CD8-positive, alpha-beta memory T cell (primary cell): ENCODE results near the gene ADGRB3. TPM values are rescaled to one million over a fixed set of nuclear protein-coding genes. Genes with fewer than 3 reads are reported as not detected.

Experiments
- CTCF ChIA-PET: fragments of 350-600 bp; sonication (Branson Sonifier 250); formaldehyde crosslinking; loops from one replicate; lab custom pipeline; 2021; ENCODE audit warnings: antibody characterized with exemption; lab: Charles Lee
- POLR2A ChIA-PET: fragments of 350-600 bp; sonication (Branson Sonifier 250); formaldehyde crosslinking; loops from one replicate; lab custom pipeline; 2021; ENCODE audit warnings: antibody characterized with exemption; lab: Charles Lee
- DNase-seq, 5 donors: peaks; one replicate each; pipeline versions ENCODE4 v3.0.0 to v3.0.0-alpha.2; 2020 to 2022; ENCODE audit warnings: mixed read lengths in 1 of 5
- H3K27ac ChIP-seq: one replicate; pipeline ENCODE4 v1.7.0; 2013; ENCODE audit warnings: low read depth, mild to moderate bottlenecking, low read length, moderate library complexity
- H3K27me3 ChIP-seq: 2 replicates; pipeline ENCODE4 v1.7.0; 2013; ENCODE audit warnings: low read length, mild to moderate bottlenecking; ENCODE audit not compliant: insufficient read depth, poor library complexity, severe bottlenecking
- H3K36me3 ChIP-seq: 2 replicates; pipeline ENCODE4 v1.7.0; 2013; ENCODE audit warnings: mild to moderate bottlenecking, low read length, moderate library complexity; ENCODE audit not compliant: insufficient read depth
- H3K4me1 ChIP-seq: 2 replicates; pipeline ENCODE4 v1.7.0; 2013; ENCODE audit warnings: mild to moderate bottlenecking, low read length, moderate library complexity; ENCODE audit not compliant: insufficient read depth
- H3K4me3 ChIP-seq: 2 replicates; pipeline ENCODE4 v1.7.0; 2013; ENCODE audit warnings: mild to moderate bottlenecking, low read length
- H3K9me3 ChIP-seq: 2 replicates; pipeline ENCODE4 v1.7.0; 2013; ENCODE audit warnings: mild to moderate bottlenecking, low read length
- H3K27ac Mint-ChIP-seq, 8 donors: one replicate each; pipeline ENCODE4 v1.8.0; 2020 to 2021; ENCODE audit warnings: mixed read lengths in 8 of 8, mild to moderate bottlenecking in 6 of 8, inconsistent platforms in 3 of 8, moderate library complexity in 3 of 8
- H3K27me3 Mint-ChIP-seq, 2 donors: one replicate each; pipeline ENCODE4 v1.8.0; 2020 to 2021; ENCODE audit warnings: mixed read lengths in 2 of 2, mild to moderate bottlenecking in 1 of 2, moderate library complexity in 1 of 2
- H3K36me3 Mint-ChIP-seq, 3 donors: one replicate each; pipeline ENCODE4 v1.8.0; 2020 to 2021; ENCODE audit warnings: mixed read lengths in 3 of 3, inconsistent platforms in 1 of 3, mild to moderate bottlenecking in 1 of 3
- H3K4me1 Mint-ChIP-seq, 3 donors: one replicate each; pipeline ENCODE4 v1.8.0; 2020 to 2021; ENCODE audit warnings: mixed read lengths in 3 of 3, inconsistent platforms in 1 of 3, mild to moderate bottlenecking in 1 of 3
- H3K4me3 Mint-ChIP-seq, 7 donors: one replicate each; pipeline ENCODE4 v1.8.0; 2020 to 2021; ENCODE audit warnings: mixed read lengths in 7 of 7, mild to moderate bottlenecking in 6 of 7, moderate library complexity in 4 of 7, inconsistent platforms in 2 of 7
- H3K9me3 Mint-ChIP-seq, 5 donors: one replicate each; pipeline ENCODE4 v1.8.0; 2020 to 2022; ENCODE audit warnings: mixed read lengths in 5 of 5, mild to moderate bottlenecking in 3 of 5, moderate library complexity in 2 of 5, inconsistent platforms in 1 of 5
- polyA plus RNA-seq: library from polyadenylated mRNA; unstranded; fragments of 300-500 nt; fragmentation: Illumina TruSeq; gene quantifications from one replicate; pipeline ENCODE4 v1.2.3, GENCODE V29; 2021
- total RNA-seq, 2 experiments: library from RNA; stranded (reverse); gene quantifications; one replicate each; pipeline ENCODE4 v1.2.3, GENCODE V29; 2021

ADGRB3 gene
- total and polyA plus RNA-seq, 3 experiments from 2014 or later: not detected

DNA sequence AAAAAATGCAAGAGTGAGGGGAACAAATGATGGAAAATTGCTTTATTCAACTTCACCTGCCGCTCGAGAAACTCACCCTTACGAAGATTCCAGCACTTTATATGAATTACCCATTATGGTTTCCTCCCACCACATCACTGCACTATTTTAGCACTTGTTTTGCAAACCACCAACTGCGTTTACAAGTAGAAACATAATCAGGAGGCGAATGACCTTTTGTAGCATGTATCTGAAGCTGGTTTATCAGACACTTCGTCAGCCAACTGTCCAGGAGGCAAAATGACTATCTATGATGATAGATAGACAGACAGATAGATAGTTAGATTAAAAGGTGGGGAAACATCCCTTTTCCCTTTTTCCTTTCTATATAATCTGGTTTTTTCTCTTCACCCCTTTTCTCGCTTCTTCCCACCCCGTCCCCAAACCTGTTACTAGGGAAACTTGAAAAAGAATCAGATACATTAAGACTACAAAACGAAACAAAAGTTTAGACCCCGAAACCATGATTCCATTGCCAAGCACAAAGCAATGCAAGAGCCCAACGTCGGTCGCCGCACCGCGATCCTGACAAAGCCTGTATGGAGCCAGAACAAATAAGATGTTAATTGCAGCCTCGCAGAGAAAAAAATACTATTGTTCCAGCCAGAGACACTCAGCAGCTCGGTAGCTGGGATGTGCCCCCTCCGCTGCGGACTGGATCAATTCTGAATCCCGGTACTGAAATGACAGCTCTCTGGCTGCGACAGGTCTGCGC lies 933 bp upstream of the ADGRB3 start:
- H3K4me3 ChIP-seq: peak overlapping the region; percentile 33
- H3K4me1 ChIP-seq: no peaks in the 10 kb centered on the region
- H3K27me3 ChIP-seq: peaks cover 6% of the 10 kb centered on the region
- CTCF ChIA-PET: no interaction called here
- Mint-ChIP-seq H3K27me3 (peaks cover 15 to 38% of the 10 kb centered on the region in 2 donors), H3K4me3 (peak overlapping the region; percentile 76 to 88 (median 79)), H3K4me1 (peaks cover 18 to 30% (median 27%) of the 10 kb centered on the region in 3 donors), H3K9me3 (peaks cover 0 to 11% (median 2%) of the 10 kb centered on the region in 5 donors), H3K27ac (peak overlapping the region in 2 of 8 donors; percentile 24 to 39), H3K36me3 (peaks cover 0 to 3% (median 0%) of the 10 kb centered on the region in 3 donors)
- H3K27ac ChIP-seq: no peak overlapping the region
- no peaks in the 10 kb centered on the region for H3K9me3 ChIP-seq
- POLR2A ChIA-PET: no interaction called here
- no peak for DNase-seq
- no peaks in the 10 kb centered on the region for H3K36me3 ChIP-seq

DNA sequence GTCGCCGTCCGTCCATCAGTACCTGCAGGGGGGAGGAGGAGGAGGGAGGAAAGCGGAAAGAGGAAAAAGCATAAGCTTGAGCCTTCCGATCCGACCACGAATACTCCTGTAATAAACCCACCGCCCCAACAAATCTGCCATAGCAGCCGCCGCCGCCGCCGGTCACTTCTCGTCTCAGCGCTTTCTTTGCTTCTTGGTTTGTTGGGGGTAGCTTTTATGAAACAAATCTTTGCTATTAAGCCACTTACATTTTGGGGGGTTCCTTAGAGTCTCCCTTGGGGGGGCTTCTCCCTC lies 277 bp downstream of the ADGRB3 start:
- peaks cover 18 to 32% (median 30%) of the 10 kb centered on the region in 3 donors for H3K4me1 Mint-ChIP-seq
- Histone ChIP-seq H3K27me3 (peaks cover 6% of the 10 kb centered on the region), H3K9me3 (no peaks in the 10 kb centered on the region), H3K4me3 (peak overlapping the region; percentile 26), H3K36me3 (no peaks in the 10 kb centered on the region), H3K27ac (no peak overlapping the region), H3K4me1 (no peaks in the 10 kb centered on the region)
- ChIA-PET CTCF (no interaction called here), POLR2A (no interaction called here)
- H3K27ac Mint-ChIP-seq: no peak overlapping the region
- peak overlapping the region; percentile 76 to 84 (median 82) for H3K4me3 Mint-ChIP-seq
- peaks cover 0 to 3% (median 0%) of the 10 kb centered on the region in 3 donors for H3K36me3 Mint-ChIP-seq
- DNase-seq: no peak
- H3K27me3 Mint-ChIP-seq: peaks cover 17 to 45% of the 10 kb centered on the region in 2 donors
- H3K9me3 Mint-ChIP-seq: peaks cover 0 to 11% (median 2%) of the 10 kb centered on the region in 5 donors

DNA sequence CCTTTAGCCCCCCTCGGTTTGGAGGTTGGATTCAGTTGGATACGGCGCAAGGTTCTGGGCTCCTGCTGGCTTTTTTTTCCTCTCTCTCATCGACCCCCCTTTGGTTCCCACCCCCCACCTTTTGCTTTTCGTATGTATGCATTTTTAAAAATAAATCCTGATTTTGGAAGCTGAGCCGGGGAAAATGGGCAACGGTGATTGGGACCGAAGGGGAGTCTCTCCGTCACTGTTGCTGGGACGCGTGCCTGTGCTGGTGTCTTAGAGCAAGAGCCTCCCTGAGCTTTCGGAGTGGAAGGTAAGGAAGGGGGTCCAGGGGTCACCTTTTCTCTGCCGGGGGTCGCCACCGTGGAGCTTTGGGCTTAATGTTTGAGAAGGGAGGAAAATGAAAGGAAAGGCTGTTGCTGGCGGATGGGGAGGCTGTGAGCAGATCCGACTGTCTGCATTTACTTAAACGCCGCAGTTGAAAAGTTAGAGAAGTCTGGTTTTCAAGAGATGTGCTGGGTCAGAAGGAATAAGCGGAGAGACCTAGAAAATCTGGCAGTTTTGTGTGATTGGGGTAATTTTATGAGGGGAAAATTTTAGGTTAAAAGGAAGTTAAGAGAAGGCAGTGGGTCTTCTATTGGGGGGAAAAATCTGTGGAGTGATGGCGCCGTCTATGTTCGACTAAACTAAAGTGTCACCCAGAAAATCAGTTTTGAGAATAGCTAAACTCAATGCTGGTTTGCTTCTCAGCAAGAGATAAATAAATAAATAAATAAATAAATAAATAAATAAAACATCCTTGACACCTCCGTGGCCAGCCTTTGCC lies 828 bp downstream of the ADGRB3 start:
- Histone ChIP-seq H3K9me3 (no peaks in the 10 kb centered on the region), H3K4me1 (no peaks in the 10 kb centered on the region), H3K36me3 (no peaks in the 10 kb centered on the region), H3K4me3 (peak overlapping the region; percentile 26), H3K27ac (no peak overlapping the region), H3K27me3 (peaks cover 6% of the 10 kb centered on the region)
- Mint-ChIP-seq H3K9me3 (peaks cover 0 to 11% (median 2%) of the 10 kb centered on the region in 5 donors), H3K36me3 (peaks cover 0 to 3% (median 0%) of the 10 kb centered on the region in 3 donors), H3K27ac (peak overlapping the region in 2 of 8 donors; percentile 36 to 77), H3K4me3 (peak overlapping the region; percentile 79 to 86 (median 82)), H3K27me3 (peaks cover 17 to 46% of the 10 kb centered on the region in 2 donors), H3K4me1 (peaks cover 18 to 32% (median 30%) of the 10 kb centered on the region in 3 donors)
- POLR2A ChIA-PET: no interaction called here
- DNase-seq: no peak
- CTCF ChIA-PET: no interaction called here

DNA sequence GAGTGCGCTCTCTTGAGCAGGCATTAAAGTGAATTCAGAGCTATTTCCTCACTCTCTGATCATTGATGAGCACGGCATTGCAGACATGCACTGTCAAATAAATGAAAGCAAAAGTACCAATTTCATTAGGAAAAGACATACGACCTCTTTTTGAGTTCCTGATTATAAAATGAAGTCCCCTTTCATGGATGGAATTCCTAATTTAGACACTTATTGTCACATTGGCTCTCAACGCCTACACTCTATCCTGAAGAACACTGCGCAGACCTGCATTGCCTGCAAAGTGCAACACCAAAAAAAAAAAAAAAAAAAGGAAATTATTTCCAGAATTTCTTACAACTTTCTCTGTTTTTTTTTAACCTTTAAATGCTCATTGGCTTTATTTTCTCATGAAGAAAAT lies 1.6 kb downstream of the ADGRB3 start:
- H3K36me3 Mint-ChIP-seq: peaks cover 0 to 3% (median 0%) of the 10 kb centered on the region in 3 donors
- H3K9me3 Mint-ChIP-seq: peaks cover 0 to 11% (median 2%) of the 10 kb centered on the region in 5 donors
- no peaks in the 10 kb centered on the region for H3K9me3 ChIP-seq
- ChIA-PET POLR2A (no interaction called here), CTCF (no interaction called here)
- no peak for DNase-seq
- no peaks in the 10 kb centered on the region for H3K4me1 ChIP-seq
- peaks cover 17 to 46% of the 10 kb centered on the region in 2 donors for H3K27me3 Mint-ChIP-seq
- H3K27me3 ChIP-seq: peaks cover 6% of the 10 kb centered on the region
- H3K4me3 ChIP-seq: no peak overlapping the region
- no peaks in the 10 kb centered on the region for H3K36me3 ChIP-seq
- peaks cover 18 to 32% (median 30%) of the 10 kb centered on the region in 3 donors for H3K4me1 Mint-ChIP-seq
- H3K27ac Mint-ChIP-seq: no peak overlapping the region
- H3K27ac ChIP-seq: no peak overlapping the region
- peak overlapping the region in 2 of 7 donors; percentile 29 to 32 for H3K4me3 Mint-ChIP-seq

DNA sequence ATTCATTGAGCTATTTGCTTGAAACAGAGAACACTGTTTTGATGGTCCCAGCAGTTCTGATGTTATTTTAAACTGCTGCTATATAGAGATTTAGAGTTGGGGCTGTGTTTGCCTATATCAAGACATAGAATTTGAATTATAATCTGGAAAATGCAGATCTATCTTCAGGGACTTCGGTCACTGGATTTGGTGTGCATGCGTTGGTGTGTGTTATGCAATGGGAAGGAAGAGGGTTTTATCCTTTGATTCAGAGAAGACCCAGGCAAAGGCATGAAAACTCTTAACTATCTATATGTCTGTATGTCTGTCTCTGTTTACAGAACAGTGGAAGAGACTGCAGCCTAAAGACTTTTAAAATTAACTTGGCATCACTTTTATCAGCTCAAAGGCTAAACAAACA lies 2.0 kb downstream of the ADGRB3 start:
- peaks cover 18 to 32% (median 30%) of the 10 kb centered on the region in 3 donors for H3K4me1 Mint-ChIP-seq
- H3K9me3 ChIP-seq: no peaks in the 10 kb centered on the region
- H3K27me3 ChIP-seq: peaks cover 6% of the 10 kb centered on the region
- DNase-seq: no peak
- H3K36me3 ChIP-seq: no peaks in the 10 kb centered on the region
- H3K9me3 Mint-ChIP-seq: peaks cover 0 to 11% (median 2%) of the 10 kb centered on the region in 5 donors
- peaks cover 0 to 3% (median 0%) of the 10 kb centered on the region in 3 donors for H3K36me3 Mint-ChIP-seq
- H3K27me3 Mint-ChIP-seq: peaks cover 17 to 46% of the 10 kb centered on the region in 2 donors
- H3K4me3 ChIP-seq: no peak overlapping the region
- POLR2A ChIA-PET: no interaction called here
- no peak overlapping the region for H3K27ac ChIP-seq
- no peaks in the 10 kb centered on the region for H3K4me1 ChIP-seq
- CTCF ChIA-PET: no interaction called here
- H3K27ac Mint-ChIP-seq: no peak overlapping the region
- H3K4me3 Mint-ChIP-seq: peak overlapping the region in 1 of 7 donors; percentile 27

DNA sequence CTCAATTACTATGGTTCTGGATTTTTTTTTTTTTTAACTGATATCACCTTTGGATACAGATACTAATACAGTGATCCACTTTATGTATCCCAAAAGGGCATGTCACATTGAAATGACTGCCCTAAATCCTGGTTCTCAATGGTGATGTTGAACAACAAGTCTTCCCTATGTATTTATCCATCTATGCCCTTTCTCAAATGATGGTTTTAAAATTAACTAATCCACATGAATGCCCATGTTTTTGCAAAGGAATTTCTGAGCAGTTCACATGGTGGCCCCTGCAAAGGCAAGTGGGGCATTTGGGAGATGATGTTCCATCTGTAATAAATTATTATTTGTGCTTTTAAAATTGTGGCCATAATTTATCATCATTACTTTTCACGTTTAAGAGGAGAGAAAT lies 2.7 kb downstream of the ADGRB3 start:
- no peak overlapping the region for H3K27ac ChIP-seq
- peaks cover 17 to 46% of the 10 kb centered on the region in 2 donors for H3K27me3 Mint-ChIP-seq
- no peak for DNase-seq
- no peak overlapping the region for H3K27ac Mint-ChIP-seq
- H3K36me3 ChIP-seq: no peaks in the 10 kb centered on the region
- peaks cover 0 to 11% (median 2%) of the 10 kb centered on the region in 5 donors for H3K9me3 Mint-ChIP-seq
- no peaks in the 10 kb centered on the region for H3K9me3 ChIP-seq
- H3K36me3 Mint-ChIP-seq: peaks cover 0 to 3% (median 0%) of the 10 kb centered on the region in 3 donors
- H3K4me3 ChIP-seq: no peak overlapping the region
- POLR2A ChIA-PET: no interaction called here
- peaks cover 6% of the 10 kb centered on the region for H3K27me3 ChIP-seq
- CTCF ChIA-PET: no interaction called here
- H3K4me1 ChIP-seq: no peaks in the 10 kb centered on the region
- peaks cover 18 to 32% (median 30%) of the 10 kb centered on the region in 3 donors for H3K4me1 Mint-ChIP-seq
- H3K4me3 Mint-ChIP-seq: no peak overlapping the region

DNA sequence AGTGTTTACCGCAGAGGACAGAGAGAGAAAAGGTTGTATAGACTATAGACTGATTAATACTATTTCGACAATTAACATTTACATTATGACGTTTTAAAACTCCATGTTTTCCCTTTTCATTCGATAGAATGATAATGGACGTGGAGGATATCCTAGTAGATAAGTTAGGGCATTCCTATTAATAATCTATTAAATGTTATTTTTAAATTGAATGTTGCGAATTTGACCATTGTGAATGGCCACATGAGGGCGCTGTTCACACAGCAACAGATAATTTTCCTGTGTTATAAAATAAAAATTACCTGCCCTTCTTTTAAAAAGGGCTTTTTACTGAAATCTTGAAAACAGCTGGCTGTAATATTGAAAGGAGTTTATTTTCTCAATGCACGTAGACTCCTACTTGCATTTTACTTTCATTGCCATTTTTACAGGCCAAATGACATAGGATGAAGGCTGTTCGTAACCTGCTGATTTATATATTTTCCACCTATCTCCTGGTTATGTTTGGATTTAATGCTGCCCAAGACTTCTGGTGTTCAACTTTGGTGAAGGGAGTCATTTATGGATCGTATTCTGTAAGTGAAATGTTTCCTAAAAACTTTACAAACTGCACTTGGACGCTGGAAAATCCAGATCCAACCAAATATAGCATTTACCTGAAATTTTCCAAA lies 3.3 kb downstream of the ADGRB3 start:
- Histone ChIP-seq H3K27me3 (peaks cover 6% of the 10 kb centered on the region), H3K4me3 (no peak overlapping the region), H3K36me3 (no peaks in the 10 kb centered on the region), H3K27ac (no peak overlapping the region), H3K4me1 (no peaks in the 10 kb centered on the region), H3K9me3 (no peaks in the 10 kb centered on the region)
- H3K27ac Mint-ChIP-seq: no peak overlapping the region
- no peak overlapping the region for H3K4me3 Mint-ChIP-seq
- ChIA-PET POLR2A (no interaction called here), CTCF (no interaction called here)
- peaks cover 17 to 43% of the 10 kb centered on the region in 2 donors for H3K27me3 Mint-ChIP-seq
- peaks cover 0 to 11% (median 2%) of the 10 kb centered on the region in 5 donors for H3K9me3 Mint-ChIP-seq
- H3K4me1 Mint-ChIP-seq: peaks cover 18 to 32% (median 30%) of the 10 kb centered on the region in 3 donors
- no peak for DNase-seq
- peaks cover 0 to 3% (median 0%) of the 10 kb centered on the region in 3 donors for H3K36me3 Mint-ChIP-seq
